GM12878 (cell line): ENCODE results near the gene CITED2. TPM values are rescaled to one million over a fixed set of nuclear protein-coding genes. Genes with fewer than 3 reads are reported as not detected.

Experiments used
- ATAC-seq: fragments of 200-7000 bp; cut with Tn5 transposase; 3 replicates; pipeline ENCODE4 v1.9.1; 2020; ENCODE audit warnings: mild to moderate bottlenecking, moderate library complexity
- BruUV-seq: library from RNA; stranded (reverse); fragments of 400-500 nt; replicated peaks from 2 replicates; lab custom pipeline; 2021; lab: Mats Ljungman, UMichigan
- CTCF ChIA-PET: fragments of 300-600 bp; sonication (Branson Sonifier 250); formaldehyde crosslinking; extraction: SDS; loops from one replicate; lab custom pipeline; 2021; ENCODE audit warnings: inconsistent platforms; lab: Yijun Ruan, JAX
- POLR2A ChIA-PET: fragments of 350-600 bp; formaldehyde crosslinking; extraction: SDS; loops from one replicate; lab custom pipeline; 2021; ENCODE audit warnings: inconsistent platforms; lab: Charles Lee
- RAD21 ChIA-PET: fragments of 300-600 bp; sonication (Branson Sonifier 250); formaldehyde crosslinking; loops from one replicate; lab custom pipeline; 2023; ENCODE audit warnings: antibody characterized with exemption; ENCODE audit not compliant: unreplicated experiment; lab: Charles Lee
- SMC1A ChIA-PET: fragments of 300-600 bp; sonication (Branson Sonifier 250); formaldehyde crosslinking; loops from one replicate; lab custom pipeline; 2023; ENCODE audit not compliant: unreplicated experiment, uncharacterized antibody; lab: Charles Lee
- DNase-seq: peaks from one replicate; pipeline ENCODE4 v3.0.0-alpha.2; 2011; ENCODE audit warnings: low read depth, low spot score
- FAIRE-seq: peaks from 3 replicates; lab custom pipeline; 2011; peaks lifted over from hg19 to GRCh38; lab: Jason Lieb, UNC
- H2AFZ ChIP-seq: 2 replicates; pipeline ENCODE4 v1.6.0; 2011; ENCODE audit warnings: low read depth, low read length, control low read depth; ENCODE audit not compliant: control insufficient read depth
- H3K27ac ChIP-seq: 2 replicates; pipeline ENCODE4 v1.5.1; 2011; ENCODE audit warnings: control low read depth; ENCODE audit not compliant: control insufficient read depth, insufficient read depth
- H3K27me3 ChIP-seq, 2 experiments: replicated peaks in 1 of 2; 2 replicates each; pipeline versions ENCODE4 v1.6.0 to v1.6.1; 2011; ENCODE audit warnings: low read length in 1 of 2; ENCODE audit not compliant: control insufficient read depth in 2 of 2, insufficient read depth in 2 of 2
- H3K36me3 ChIP-seq, 2 experiments: 2 replicates each; pipeline ENCODE4 v1.5.1; 2011; ENCODE audit warnings: low read length in 1 of 2; ENCODE audit not compliant: control insufficient read depth in 2 of 2, insufficient read depth in 2 of 2
- H3K4me1 ChIP-seq: 2 replicates; pipeline ENCODE4 v1.6.1; 2011; ENCODE audit warnings: mild to moderate bottlenecking, low read length, moderate library complexity, mixed read lengths; ENCODE audit not compliant: control insufficient read depth, insufficient read depth
- H3K4me2 ChIP-seq: 2 replicates; pipeline ENCODE4 v1.6.0; 2011; ENCODE audit warnings: control low read depth; ENCODE audit not compliant: control insufficient read depth, insufficient read depth
- H3K4me3 ChIP-seq: fragments of 200-600 bp; sonication (generic); 2 replicates; pipeline ENCODE4 v1.5.1; 2016
- H3K79me2 ChIP-seq: 2 replicates; pipeline ENCODE4 v1.6.0; 2011; ENCODE audit warnings: low read length; ENCODE audit not compliant: control insufficient read depth, insufficient read depth
- H3K9ac ChIP-seq: 2 replicates; pipeline ENCODE4 v1.8.0; 2011; ENCODE audit warnings: low read length, control low read depth, mixed read lengths; ENCODE audit not compliant: control insufficient read depth, insufficient read depth
- H3K9me3 ChIP-seq: replicated peaks from 3 replicates; pipeline ENCODE4 v1.5.1; 2011; ENCODE audit warnings: mild to moderate bottlenecking, low read length; ENCODE audit not compliant: control insufficient read depth, insufficient read depth
- H4K20me1 ChIP-seq: 2 replicates; pipeline ENCODE4 v1.6.0; 2011; ENCODE audit not compliant: control insufficient read depth, insufficient read depth
- CHD2 ChIP-seq: IDR thresholded peaks from 2 replicates; pipeline ENCODE4 v1.6.1; 2011; ENCODE audit warnings: low read depth, low read length, improper control_type of control experiment, borderline replicate concordance
- CHD4 ChIP-seq: fragments of 200-600 bp; sonication (generic); IDR thresholded peaks from 2 replicates; pipeline ENCODE4 v1.6.1; 2016; ENCODE audit warnings: mild to moderate bottlenecking
- IRF4 ChIP-seq: IDR thresholded peaks from 2 replicates; pipeline ENCODE4 v1.6.1; 2011; ENCODE audit warnings: low read depth, low read length
- NR2C1 ChIP-seq: fragments of 450-650 bp; IDR thresholded peaks from 2 replicates; pipeline ENCODE4 v1.6.1; 2017; ENCODE audit warnings: antibody characterized with exemption, mild to moderate bottlenecking, moderate library complexity
- STAT3 ChIP-seq: IDR thresholded peaks from 2 replicates; pipeline ENCODE4 v1.6.1; 2011; ENCODE audit warnings: low read depth, low read length, improper control_type of control experiment
- ZSCAN29 ChIP-seq: fragments of 450-650 bp; IDR thresholded peaks from 2 replicates; pipeline ENCODE4 v1.6.1; 2017; ENCODE audit warnings: mild to moderate bottlenecking, moderate library complexity
- WGBS: methylation state at CpG from one replicate; pipeline ENCODE4 v1.1.6; 2016; ENCODE audit warnings: low lambda C conversion rate; ENCODE audit not compliant: insufficient replicate concordance, insufficient coverage; ENCODE audit errors: missing lambda C conversion rate; 5-methylcytosine and 5-hydroxymethylcytosine counted together
- in situ Hi-C: fragments of 300-500 bp; cut with MboI; formaldehyde crosslinking; loops from 9 replicates; pipeline ENCODE4 v1.14.3; 2018; ENCODE audit warnings: mixed read lengths
- intact Hi-C: fragments of 100-400 bp; cut with micrococcal nuclease; formaldehyde crosslinking; loops from one replicate; pipeline ENCODE4 v1.14.2; 2022; ENCODE audit not compliant: unreplicated experiment
- polyA plus RNA-seq, 11 experiments: library from polyadenylated mRNA; depleted of rRNA in 4 of 11; unstranded in 6 of 11; stranded (reverse) in 5 of 11; fragments of >200 nt; fragmentation: Nextera tagmentation in 4 of 11; fragmentation: Illumina TruSeq in 1 of 11; extraction: Ambion mirVana in 4 of 11; extraction: Trizol in 1 of 11; gene quantifications; 1 replicate in 1 of 11; 2 replicates in 10 of 11; pipeline versions ENCODE4 v1.2.1 to v1.2.3, GENCODE V29; 2011 to 2016; ENCODE audit warnings: inconsistent platforms in 2 of 11, missing spikeins in 2 of 11, low read depth in 1 of 11
- total RNA-seq, 4 experiments: library from RNA; depleted of rRNA in 3 of 4; stranded (reverse); fragments of >200 nt in 3 of 4; fragmentation: Illumina TruSeq in 1 of 4; extraction: Trizol in 1 of 4; gene quantifications; 2 replicates each; pipeline versions ENCODE4 v1.2.1 to v1.2.3, GENCODE V29; 2013 to 2021
- TF ChIP-seq, protein P1 (sequence below): fragments of 450-650 bp; IDR thresholded peaks from 2 replicates; pipeline ENCODE4 v1.6.1; 2017; ENCODE audit warnings: mild to moderate bottlenecking, moderate library complexity
- TF ChIP-seq, protein P2 (sequence below): IDR thresholded peaks from 2 replicates; pipeline ENCODE4 v1.6.1; 2012; ENCODE audit warnings: low read depth, low read length, improper control_type of control experiment
- TF ChIP-seq, protein P3 (sequence below): IDR thresholded peaks from 2 replicates; pipeline ENCODE4 v1.6.1; 2011; ENCODE audit warnings: low read depth, mild to moderate bottlenecking, low read length, moderate library complexity, borderline replicate concordance; ENCODE audit errors: extremely low read depth
- TF ChIP-seq, protein P4 (sequence below): IDR thresholded peaks from 2 replicates; pipeline ENCODE4 v1.6.1; 2012; ENCODE audit warnings: low read depth, low read length, improper control_type of control experiment
- TF ChIP-seq, protein P5 (sequence below): IDR thresholded peaks from 2 replicates; pipeline ENCODE4 v1.6.1; 2011; ENCODE audit warnings: low read depth, low read length, improper control_type of control experiment, borderline replicate concordance

CITED2 gene
- total and polyA plus RNA-seq, 10 of the 15 experiments (the other 5 are each of a cell fraction or from before 2014, with no cell fraction given) = 0.08 to 20.0 (median 7.3) TPM

DNA sequence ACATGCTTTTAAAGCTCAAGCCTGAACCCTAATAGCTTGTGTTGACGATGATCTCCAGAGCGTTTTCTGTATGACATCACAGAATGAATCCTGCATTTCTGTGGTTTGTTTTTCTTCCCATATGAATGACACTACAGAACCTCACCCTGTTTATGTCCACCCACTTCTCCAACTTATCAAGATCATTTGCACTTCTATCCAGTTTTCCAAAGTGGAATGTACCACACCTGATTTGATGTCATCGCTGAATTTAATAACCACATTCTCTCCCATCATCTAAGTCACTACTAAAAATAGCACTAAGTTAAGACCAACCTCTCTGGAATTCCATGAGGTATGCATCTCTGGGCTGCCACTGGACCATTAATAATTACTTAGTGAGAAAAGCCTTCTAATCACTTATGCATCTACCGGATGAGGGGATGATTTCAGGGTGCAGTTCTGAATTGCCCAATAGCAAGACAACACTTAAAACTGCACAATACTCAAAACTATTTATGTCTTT lies 33.3 kb upstream of the CITED2 start (continued):
- TF ChIP-seq, protein P1, sequence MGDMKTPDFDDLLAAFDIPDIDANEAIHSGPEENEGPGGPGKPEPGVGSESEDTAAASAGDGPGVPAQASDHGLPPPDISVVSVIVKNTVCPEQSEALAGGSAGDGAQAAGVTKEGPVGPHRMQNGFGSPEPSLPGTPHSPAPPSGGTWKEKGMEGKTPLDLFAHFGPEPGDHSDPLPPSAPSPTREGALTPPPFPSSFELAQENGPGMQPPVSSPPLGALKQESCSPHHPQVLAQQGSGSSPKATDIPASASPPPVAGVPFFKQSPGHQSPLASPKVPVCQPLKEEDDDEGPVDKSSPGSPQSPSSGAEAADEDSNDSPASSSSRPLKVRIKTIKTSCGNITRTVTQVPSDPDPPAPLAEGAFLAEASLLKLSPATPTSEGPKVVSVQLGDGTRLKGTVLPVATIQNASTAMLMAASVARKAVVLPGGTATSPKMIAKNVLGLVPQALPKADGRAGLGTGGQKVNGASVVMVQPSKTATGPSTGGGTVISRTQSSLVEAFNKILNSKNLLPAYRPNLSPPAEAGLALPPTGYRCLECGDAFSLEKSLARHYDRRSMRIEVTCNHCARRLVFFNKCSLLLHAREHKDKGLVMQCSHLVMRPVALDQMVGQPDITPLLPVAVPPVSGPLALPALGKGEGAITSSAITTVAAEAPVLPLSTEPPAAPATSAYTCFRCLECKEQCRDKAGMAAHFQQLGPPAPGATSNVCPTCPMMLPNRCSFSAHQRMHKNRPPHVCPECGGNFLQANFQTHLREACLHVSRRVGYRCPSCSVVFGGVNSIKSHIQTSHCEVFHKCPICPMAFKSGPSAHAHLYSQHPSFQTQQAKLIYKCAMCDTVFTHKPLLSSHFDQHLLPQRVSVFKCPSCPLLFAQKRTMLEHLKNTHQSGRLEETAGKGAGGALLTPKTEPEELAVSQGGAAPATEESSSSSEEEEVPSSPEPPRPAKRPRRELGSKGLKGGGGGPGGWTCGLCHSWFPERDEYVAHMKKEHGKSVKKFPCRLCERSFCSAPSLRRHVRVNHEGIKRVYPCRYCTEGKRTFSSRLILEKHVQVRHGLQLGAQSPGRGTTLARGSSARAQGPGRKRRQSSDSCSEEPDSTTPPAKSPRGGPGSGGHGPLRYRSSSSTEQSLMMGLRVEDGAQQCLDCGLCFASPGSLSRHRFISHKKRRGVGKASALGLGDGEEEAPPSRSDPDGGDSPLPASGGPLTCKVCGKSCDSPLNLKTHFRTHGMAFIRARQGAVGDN = no peak
- TF ChIP-seq NR2C1 = no peak
- no peak for TF ChIP-seq STAT3

DNA sequence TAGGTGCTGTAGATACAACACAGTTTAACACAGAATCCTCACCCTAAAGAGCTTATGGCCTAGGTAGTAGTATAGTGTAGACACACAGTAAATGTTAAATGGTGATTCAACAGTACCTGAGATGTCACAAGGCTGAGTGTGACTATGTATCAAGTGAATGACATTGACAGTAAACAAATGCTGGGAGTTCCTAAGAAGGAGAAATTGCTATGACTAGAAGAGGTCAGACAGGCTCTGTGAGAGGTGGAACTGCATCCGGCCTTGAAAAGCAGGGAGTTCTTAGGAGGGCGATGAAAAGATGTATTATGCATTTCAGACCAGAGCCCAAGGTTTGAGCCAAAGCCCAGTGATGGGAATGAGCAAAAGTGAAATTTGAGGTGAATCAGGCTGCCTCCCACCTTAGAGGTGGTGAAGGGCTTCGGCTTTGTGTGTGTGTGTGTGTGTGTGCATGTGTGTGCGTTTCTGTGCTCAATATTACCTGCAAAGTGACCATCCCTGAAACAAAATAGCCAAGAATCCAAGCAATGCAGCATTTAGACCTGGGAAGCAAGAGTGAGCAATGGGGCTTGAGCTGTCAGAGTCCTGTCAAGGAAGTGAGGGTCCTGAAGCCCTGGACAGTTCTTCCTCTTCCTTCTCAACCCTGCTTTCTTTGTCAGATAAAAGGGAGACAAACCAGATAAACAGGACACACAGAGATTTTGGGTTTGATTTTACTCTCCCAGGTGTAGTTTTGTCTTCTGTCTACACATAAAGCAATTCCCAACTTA lies 32.3 kb upstream of the CITED2 start:
- no peaks in the 10 kb centered on the region for H3K9me3 ChIP-seq
- intact Hi-C loops (no loop called here), in situ Hi-C loops (no loop called here)
- H3K27me3 ChIP-seq = no peaks in the 10 kb centered on the region; a peak in 1 of 4 replicates
- no peaks in the 10 kb centered on the region for H3K4me1 ChIP-seq
- no peaks in the 10 kb centered on the region for H4K20me1 ChIP-seq
- ATAC-seq (no peak), FAIRE-seq (no peak), DNase-seq (no peak)
- no peaks in the 10 kb centered on the region for H3K79me2 ChIP-seq
- 75% methylated on average over 4 of the region's 4 CpGs for WGBS
- no peak overlapping the region for H3K9ac ChIP-seq
- no peak overlapping the region for H3K4me2 ChIP-seq
- no peak overlapping the region for H3K27ac ChIP-seq
- no peak overlapping the region for H3K4me3 ChIP-seq
- ChIA-PET RAD21 (interaction anchor here (0.6 kb wide), 1 partner anchor 26 kb away, joined by 4 read pairs; no protein-coding TSS in a partner anchor), POLR2A (no interaction called here), SMC1A (interaction anchor here (1.2 to 1.4 kb wide), 2 partner anchors 11 to 166 kb away, joined by 3 to 4 read pairs; no protein-coding TSS in a partner anchor), CTCF (no interaction called here)
- no peaks in the 10 kb centered on the region for H3K36me3 ChIP-seq
- no TSS peak for BruUV-seq
- no peak overlapping the region for H2AFZ ChIP-seq
- TF ChIP-seq CHD4 = no peak
- no peak for TF ChIP-seq IRF4
- TF ChIP-seq, protein P2, sequence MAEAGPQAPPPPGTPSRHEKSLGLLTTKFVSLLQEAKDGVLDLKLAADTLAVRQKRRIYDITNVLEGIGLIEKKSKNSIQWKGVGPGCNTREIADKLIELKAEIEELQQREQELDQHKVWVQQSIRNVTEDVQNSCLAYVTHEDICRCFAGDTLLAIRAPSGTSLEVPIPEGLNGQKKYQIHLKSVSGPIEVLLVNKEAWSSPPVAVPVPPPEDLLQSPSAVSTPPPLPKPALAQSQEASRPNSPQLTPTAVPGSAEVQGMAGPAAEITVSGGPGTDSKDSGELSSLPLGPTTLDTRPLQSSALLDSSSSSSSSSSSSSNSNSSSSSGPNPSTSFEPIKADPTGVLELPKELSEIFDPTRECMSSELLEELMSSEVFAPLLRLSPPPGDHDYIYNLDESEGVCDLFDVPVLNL = no peak
- TF ChIP-seq, protein P3, sequence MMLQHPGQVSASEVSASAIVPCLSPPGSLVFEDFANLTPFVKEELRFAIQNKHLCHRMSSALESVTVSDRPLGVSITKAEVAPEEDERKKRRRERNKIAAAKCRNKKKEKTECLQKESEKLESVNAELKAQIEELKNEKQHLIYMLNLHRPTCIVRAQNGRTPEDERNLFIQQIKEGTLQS = no peak
- TF ChIP-seq ZSCAN29 = no peak
- TF ChIP-seq, protein P4, sequence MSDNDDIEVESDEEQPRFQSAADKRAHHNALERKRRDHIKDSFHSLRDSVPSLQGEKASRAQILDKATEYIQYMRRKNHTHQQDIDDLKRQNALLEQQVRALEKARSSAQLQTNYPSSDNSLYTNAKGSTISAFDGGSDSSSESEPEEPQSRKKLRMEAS = no peak
- TF ChIP-seq, protein P5, sequence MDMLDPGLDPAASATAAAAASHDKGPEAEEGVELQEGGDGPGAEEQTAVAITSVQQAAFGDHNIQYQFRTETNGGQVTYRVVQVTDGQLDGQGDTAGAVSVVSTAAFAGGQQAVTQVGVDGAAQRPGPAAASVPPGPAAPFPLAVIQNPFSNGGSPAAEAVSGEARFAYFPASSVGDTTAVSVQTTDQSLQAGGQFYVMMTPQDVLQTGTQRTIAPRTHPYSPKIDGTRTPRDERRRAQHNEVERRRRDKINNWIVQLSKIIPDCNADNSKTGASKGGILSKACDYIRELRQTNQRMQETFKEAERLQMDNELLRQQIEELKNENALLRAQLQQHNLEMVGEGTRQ = no peak
- TF ChIP-seq CHD2 = no peak
